ENCODE data around the gene CENATAC.

The CENATAC gene

DNA sequence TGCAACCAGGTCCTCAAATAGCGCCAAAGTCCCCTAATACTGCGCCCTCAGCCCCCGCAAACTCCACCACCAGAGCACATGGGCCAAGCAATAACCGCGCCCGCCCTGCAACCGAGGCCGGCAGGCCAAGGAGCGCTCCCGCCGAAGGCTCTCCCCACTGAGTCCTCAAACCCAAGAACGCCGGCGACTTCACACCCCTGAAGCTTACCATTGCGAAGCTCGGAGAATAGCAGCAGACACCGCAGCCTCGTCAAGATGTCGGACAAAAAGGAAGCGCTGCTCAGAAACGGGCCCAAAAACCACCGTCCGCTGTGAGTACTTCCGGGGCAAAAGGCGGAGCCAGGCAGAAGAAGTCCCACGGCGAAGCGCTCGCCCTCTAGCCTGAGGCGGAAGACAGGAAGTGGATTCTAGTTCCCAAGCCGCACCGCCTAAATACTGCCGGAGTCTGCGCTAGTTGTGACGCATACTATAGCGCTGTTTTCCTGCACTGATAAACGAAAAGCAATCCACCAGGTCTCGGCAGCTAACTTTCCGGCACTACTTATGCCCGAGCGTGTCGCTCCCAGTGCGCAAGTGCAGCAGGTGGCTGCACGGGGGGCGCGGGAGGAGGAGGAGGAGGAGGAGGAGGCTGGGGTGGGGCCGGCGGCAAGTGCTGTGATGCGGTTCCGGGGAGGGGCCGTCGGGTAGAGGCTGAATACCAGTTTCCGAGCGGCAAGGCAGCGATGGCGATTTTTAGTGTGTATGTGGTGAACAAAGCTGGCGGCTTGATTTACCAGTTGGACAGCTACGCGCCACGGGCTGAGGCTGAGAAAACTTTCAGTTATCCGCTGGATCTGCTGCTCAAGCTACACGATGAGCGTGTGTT, 20.4 kb downstream of the CENATAC start, which contains the start of the genes RPS25 and TRAPPC4:
TSS of gene RPS25 (minus strand) at position 270 of the 865 bp plus-strand sequence. CDS start at position 211, 59 bp downstream.
TSS of gene TRAPPC4 (plus strand) at position 693 of the 865 bp plus-strand sequence. CDS start at position 723, 30 bp downstream.
- Histone ChIP-seq H3F3A (ENCODE audit: control insufficient read depth, insufficient read depth) (peaks cover 47% of the 10 kb centered on the region), H3K4me1 (ENCODE audit: control insufficient read depth, low read length) (peaks cover 33% of the 10 kb centered on the region), H3K4me2 (ENCODE audit: low read length) (peak within 1 kb of the TSS; percentile 77), H4K20me1 (ENCODE audit: control insufficient read depth, insufficient read depth, low read depth, low read length) (peaks cover 6% of the 10 kb centered on the region; the same call in 1 of the 2 replicates), H3K27ac (ENCODE audit: low read depth, low read length) (peak within 1 kb of the TSS; percentile 93), H3K9me2 (replicated peaks; ENCODE audit: control insufficient read depth, low read length) (no peaks in the 10 kb centered on the region), H3K27me3 (ENCODE audit: control insufficient read depth, low read length) (peaks cover 3% of the 10 kb centered on the region; the same call in 1 of the 2 replicates), H3K9me3 (ENCODE audit: control insufficient read depth, insufficient read depth, low read length) (no peaks in the 10 kb centered on the region), H3K36me3 (ENCODE audit: control insufficient read depth, low read length) (peaks cover 75% of the 10 kb centered on the region), H3K4me3 (ENCODE audit: low read length) (peak within 1 kb of the TSS; percentile 96), H3K79me2 (ENCODE audit: control insufficient read depth, low read length) (peaks cover 71% of the 10 kb centered on the region)
- no peak for TF ChIP-seq EZH2phosphoT487 (IDR thresholded peaks at IDR 0.05; ENCODE audit: borderline replicate concordance, low read length)
- TF ChIP-seq, protein P1, sequence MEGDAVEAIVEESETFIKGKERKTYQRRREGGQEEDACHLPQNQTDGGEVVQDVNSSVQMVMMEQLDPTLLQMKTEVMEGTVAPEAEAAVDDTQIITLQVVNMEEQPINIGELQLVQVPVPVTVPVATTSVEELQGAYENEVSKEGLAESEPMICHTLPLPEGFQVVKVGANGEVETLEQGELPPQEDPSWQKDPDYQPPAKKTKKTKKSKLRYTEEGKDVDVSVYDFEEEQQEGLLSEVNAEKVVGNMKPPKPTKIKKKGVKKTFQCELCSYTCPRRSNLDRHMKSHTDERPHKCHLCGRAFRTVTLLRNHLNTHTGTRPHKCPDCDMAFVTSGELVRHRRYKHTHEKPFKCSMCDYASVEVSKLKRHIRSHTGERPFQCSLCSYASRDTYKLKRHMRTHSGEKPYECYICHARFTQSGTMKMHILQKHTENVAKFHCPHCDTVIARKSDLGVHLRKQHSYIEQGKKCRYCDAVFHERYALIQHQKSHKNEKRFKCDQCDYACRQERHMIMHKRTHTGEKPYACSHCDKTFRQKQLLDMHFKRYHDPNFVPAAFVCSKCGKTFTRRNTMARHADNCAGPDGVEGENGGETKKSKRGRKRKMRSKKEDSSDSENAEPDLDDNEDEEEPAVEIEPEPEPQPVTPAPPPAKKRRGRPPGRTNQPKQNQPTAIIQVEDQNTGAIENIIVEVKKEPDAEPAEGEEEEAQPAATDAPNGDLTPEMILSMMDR (IDR thresholded peaks at IDR 0.05; ENCODE audit: low read depth, low read length, poor library complexity, severe bottlenecking): peak; percentile 16

GRCh38 chr11:119019996-119020395, 22.1 kb downstream of the CENATAC start:
- peak overlapping the region; percentile 96 for H3K4me3 ChIP-seq (ENCODE audit: low read length)
- peaks cover 75% of the 10 kb centered on the region for H3K79me2 ChIP-seq (ENCODE audit: control insufficient read depth, low read length)
- peaks cover 3% of the 10 kb centered on the region; the same call in 1 of the 2 replicates for H3K27me3 ChIP-seq (ENCODE audit: control insufficient read depth, low read length)

DNA sequence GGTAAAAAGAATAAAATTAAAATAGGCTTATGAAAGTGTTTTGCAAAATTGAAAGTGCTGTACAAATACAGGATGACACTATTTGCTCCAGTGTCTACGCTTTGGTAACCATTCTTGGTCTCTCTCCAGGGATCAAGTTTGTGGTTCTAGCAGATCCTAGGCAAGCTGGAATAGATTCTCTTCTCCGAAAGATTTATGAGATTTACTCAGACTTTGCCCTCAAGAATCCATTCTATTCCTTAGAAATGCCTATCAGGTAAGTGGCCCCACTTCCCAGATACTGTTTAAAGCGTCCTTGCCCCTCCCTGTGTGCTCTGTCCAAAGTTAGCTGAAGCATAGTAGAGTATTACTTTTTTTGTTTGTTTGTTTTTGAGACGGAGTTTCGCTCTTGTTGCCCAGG, 23.7 kb downstream of the CENATAC start:
- peak overlapping the region; percentile 16; the same call in 1 of the 2 replicates for H3K4me2 ChIP-seq (ENCODE audit: low read length)
- peaks cover 26% of the 10 kb centered on the region for H3K4me1 ChIP-seq (ENCODE audit: control insufficient read depth, low read length)
- H3F3A ChIP-seq (ENCODE audit: control insufficient read depth, insufficient read depth): peaks cover 21% of the 10 kb centered on the region
- no peak overlapping the region for H3K27ac ChIP-seq (ENCODE audit: low read depth, low read length)
- H3K4me3 ChIP-seq (ENCODE audit: low read length): no peak overlapping the region
- 0 out of 2 replicates have a peak, but pooled peaks cover 3% of the 10 kb centered on the region for H4K20me1 ChIP-seq (ENCODE audit: control insufficient read depth, insufficient read depth, low read depth, low read length)
- H3K9me3 ChIP-seq (ENCODE audit: control insufficient read depth, insufficient read depth, low read length): no peaks in the 10 kb centered on the region
- H3K9me2 ChIP-seq (replicated peaks; ENCODE audit: control insufficient read depth, low read length): no peaks in the 10 kb centered on the region
- peaks cover 3% of the 10 kb centered on the region; the same call in 1 of the 2 replicates for H3K27me3 ChIP-seq (ENCODE audit: control insufficient read depth, low read length)
- peaks cover 77% of the 10 kb centered on the region for H3K36me3 ChIP-seq (ENCODE audit: control insufficient read depth, low read length)
- TF ChIP-seq, protein P1 (IDR thresholded peaks at IDR 0.05; ENCODE audit: low read depth, low read length, poor library complexity, severe bottlenecking): no peak
- TF ChIP-seq EZH2phosphoT487 (IDR thresholded peaks at IDR 0.05; ENCODE audit: borderline replicate concordance, low read length): no peak
- H3K79me2 ChIP-seq (ENCODE audit: control insufficient read depth, low read length): peaks cover 58% of the 10 kb centered on the region

More at GRCh38 chr11:119019996-119020395, 22.1 kb downstream of the CENATAC start:
- H3F3A ChIP-seq (ENCODE audit: control insufficient read depth, insufficient read depth): peaks cover 38% of the 10 kb centered on the region
- H3K4me2 ChIP-seq (ENCODE audit: low read length): peak overlapping the region; percentile 77
- H3K9me3 ChIP-seq (ENCODE audit: control insufficient read depth, insufficient read depth, low read length): no peaks in the 10 kb centered on the region
- peaks cover 33% of the 10 kb centered on the region for H3K4me1 ChIP-seq (ENCODE audit: control insufficient read depth, low read length)
- H4K20me1 ChIP-seq (ENCODE audit: control insufficient read depth, insufficient read depth, low read depth, low read length): peaks cover 6% of the 10 kb centered on the region; the same call in 1 of the 2 replicates
- TF ChIP-seq EZH2phosphoT487 (IDR thresholded peaks at IDR 0.05; ENCODE audit: borderline replicate concordance, low read length): no peak
- TF ChIP-seq, protein P1 (IDR thresholded peaks at IDR 0.05; ENCODE audit: low read depth, low read length, poor library complexity, severe bottlenecking): no peak
- no peak overlapping the region for H3K27ac ChIP-seq (ENCODE audit: low read depth, low read length)
- H3K9me2 ChIP-seq (replicated peaks; ENCODE audit: control insufficient read depth, low read length): no peaks in the 10 kb centered on the region
- peaks cover 77% of the 10 kb centered on the region for H3K36me3 ChIP-seq (ENCODE audit: control insufficient read depth, low read length)

Measured in DOHH2 (cell line).